Keratinocyte (primary cell): ENCODE measurements around the gene JMJD7.

Experiments used
- EZH2 ChIP-seq: IDR thresholded peaks from one replicate; pipeline ENCODE4 v1.6.1; 2012; ENCODE audit warnings: inconsistent platforms, mild to moderate bottlenecking, low read length, moderate library complexity
- TF ChIP-seq, protein P1 (sequence below), 3 experiments: IDR thresholded peaks in 1 of 3; conservative IDR thresholded peaks in 1 of 3; optimal IDR thresholded peaks in 1 of 3; 2 replicates in 2 of 3; 3 replicates in 1 of 3; pipeline versions ENCODE3 to v1.5.1; 2011; ENCODE audit warnings: low read length in 3 of 3, mild to moderate bottlenecking in 3 of 3, moderate library complexity in 2 of 3, control low read depth in 1 of 3, inconsistent platforms in 1 of 3; ENCODE audit not compliant: insufficient read depth in 2 of 3; ENCODE audit errors: extremely low read depth in 1 of 3

DNA sequence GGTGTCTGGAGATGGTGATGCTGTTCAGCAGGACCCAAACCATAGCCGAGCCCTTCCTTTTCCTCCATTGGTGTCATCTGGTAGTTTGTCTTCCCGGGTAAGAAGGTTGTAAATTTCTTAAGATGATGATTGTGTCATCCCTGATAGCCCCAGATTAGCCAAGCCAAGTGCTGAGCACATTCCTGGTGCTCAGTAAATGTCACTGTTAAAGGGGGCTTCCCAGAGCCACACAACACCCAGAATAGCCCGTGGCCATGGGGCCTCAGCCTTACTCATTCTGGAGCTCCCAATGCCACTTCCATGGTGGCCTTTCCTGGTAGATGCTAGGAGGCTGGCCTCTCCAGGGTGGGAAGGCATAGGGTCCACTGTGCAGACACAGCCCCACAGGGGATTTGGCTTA lies 6.2 kb downstream of the JMJD7 start:
- TF ChIP-seq, protein P1, sequence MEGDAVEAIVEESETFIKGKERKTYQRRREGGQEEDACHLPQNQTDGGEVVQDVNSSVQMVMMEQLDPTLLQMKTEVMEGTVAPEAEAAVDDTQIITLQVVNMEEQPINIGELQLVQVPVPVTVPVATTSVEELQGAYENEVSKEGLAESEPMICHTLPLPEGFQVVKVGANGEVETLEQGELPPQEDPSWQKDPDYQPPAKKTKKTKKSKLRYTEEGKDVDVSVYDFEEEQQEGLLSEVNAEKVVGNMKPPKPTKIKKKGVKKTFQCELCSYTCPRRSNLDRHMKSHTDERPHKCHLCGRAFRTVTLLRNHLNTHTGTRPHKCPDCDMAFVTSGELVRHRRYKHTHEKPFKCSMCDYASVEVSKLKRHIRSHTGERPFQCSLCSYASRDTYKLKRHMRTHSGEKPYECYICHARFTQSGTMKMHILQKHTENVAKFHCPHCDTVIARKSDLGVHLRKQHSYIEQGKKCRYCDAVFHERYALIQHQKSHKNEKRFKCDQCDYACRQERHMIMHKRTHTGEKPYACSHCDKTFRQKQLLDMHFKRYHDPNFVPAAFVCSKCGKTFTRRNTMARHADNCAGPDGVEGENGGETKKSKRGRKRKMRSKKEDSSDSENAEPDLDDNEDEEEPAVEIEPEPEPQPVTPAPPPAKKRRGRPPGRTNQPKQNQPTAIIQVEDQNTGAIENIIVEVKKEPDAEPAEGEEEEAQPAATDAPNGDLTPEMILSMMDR (optimal IDR thresholded peaks at IDR 0.05 in 1 of 3, IDR thresholded peaks at IDR 0.05 in 1 of 3, conservative IDR thresholded peaks at IDR 0.05 in 1 of 3; ENCODE audit: extremely low read depth in 1 of 3, insufficient read depth in 2 of 3, low read length in 3 of 3), result no peak
- no peak for TF ChIP-seq EZH2
